H1 (cell line): Measurements from ENCODE around the gene ZNF689. TPM values are rescaled to one million over a fixed set of nuclear protein-coding genes. Genes with fewer than 3 reads are reported as not detected.

Experiments used
- CTCF ChIA-PET: fragments of 300-600 bp; sonication (Branson Sonifier 250); formaldehyde crosslinking; loops from one replicate; lab custom pipeline; 2021; ENCODE audit not compliant: partially characterized antibody; lab: Charles Lee
- POLR2A ChIA-PET: fragments of 300-600 bp; sonication (Branson Sonifier 250); formaldehyde crosslinking; loops from one replicate; lab custom pipeline; 2021; ENCODE audit warnings: inconsistent platforms; ENCODE audit not compliant: partially characterized antibody; lab: Charles Lee
- DNase-seq, 2 experiments: peaks; one replicate each; pipeline versions ENCODE4 v3.0.0 to v3.0.0-alpha.2; 2010 to 2022; ENCODE audit warnings: low spot score in 2 of 2, low read depth in 1 of 2, mixed read lengths in 1 of 2
- FAIRE-seq: peaks from 2 replicates; lab custom pipeline; 2011; peaks lifted over from hg19 to GRCh38; lab: Jason Lieb, UNC
- H2AFZ ChIP-seq: 2 replicates; pipeline ENCODE4 v1.8.1; 2012; ENCODE audit warnings: low read length, inconsistent platforms
- H2AK5ac ChIP-seq: 2 replicates; pipeline ENCODE4 v1.6.1; 2013; ENCODE audit warnings: low read depth, low read length
- H2BK120ac ChIP-seq: replicated peaks from 2 replicates; pipeline ENCODE3; 2013; ENCODE audit warnings: low read depth, low read length, inconsistent platforms
- H2BK12ac ChIP-seq: 2 replicates; pipeline ENCODE4 v1.6.1; 2013; ENCODE audit warnings: low read depth, low read length
- H2BK15ac ChIP-seq: 2 replicates; pipeline ENCODE4 v1.6.1; 2013; ENCODE audit warnings: low read length
- H2BK20ac ChIP-seq: 2 replicates; pipeline ENCODE4 v1.6.1; 2013; ENCODE audit warnings: low read length
- H2BK5ac ChIP-seq: 2 replicates; pipeline ENCODE4 v1.6.1; 2013; ENCODE audit warnings: low read depth, low read length
- H3K14ac ChIP-seq: 2 replicates; pipeline ENCODE4 v1.6.1; 2013; ENCODE audit warnings: inconsistent platforms; ENCODE audit not compliant: insufficient read length
- H3K18ac ChIP-seq: 2 replicates; pipeline ENCODE4 v1.6.1; 2013; ENCODE audit warnings: low read length; ENCODE audit errors: extremely low read depth
- H3K23ac ChIP-seq: 2 replicates; pipeline ENCODE4 v1.6.1; 2013; ENCODE audit warnings: inconsistent platforms; ENCODE audit not compliant: insufficient read length
- H3K23me2 ChIP-seq: 2 replicates; pipeline ENCODE4 v1.6.1; 2013; ENCODE audit warnings: low read depth, low read length
- H3K27ac ChIP-seq: 2 replicates; pipeline ENCODE4 v1.6.1; 2011; ENCODE audit warnings: low read depth, low read length, inconsistent platforms
- H3K27me3 ChIP-seq, 4 experiments: replicated peaks in 1 of 4; 1 replicate in 1 of 4; 2 replicates in 3 of 4; pipeline versions ENCODE4 v1.6.1 to v1.8.1; 2011 to 2013; ENCODE audit warnings: low read length in 3 of 4, mild to moderate bottlenecking in 3 of 4, inconsistent platforms in 2 of 4, mixed read lengths in 2 of 4, moderate library complexity in 1 of 4; ENCODE audit not compliant: control insufficient read depth in 3 of 4, insufficient read depth in 3 of 4; ENCODE audit errors: extremely low read depth in 1 of 4
- H3K36me3 ChIP-seq, 4 experiments: 2 replicates each; pipeline versions ENCODE4 v1.6.1 to v1.8.1; 2011 to 2013; ENCODE audit warnings: mild to moderate bottlenecking in 4 of 4, low read length in 3 of 4, moderate library complexity in 2 of 4, control low read depth in 1 of 4, inconsistent platforms in 1 of 4; ENCODE audit not compliant: insufficient read depth in 4 of 4, control insufficient read depth in 2 of 4
- H3K4ac ChIP-seq: replicated peaks from 2 replicates; pipeline ENCODE3; 2013; ENCODE audit warnings: low read length, low read depth, mixed read lengths, inconsistent platforms; ENCODE audit not compliant: insufficient read length
- H3K4me1 ChIP-seq, 4 experiments: replicated peaks in 1 of 4; 1 replicate in 1 of 4; 2 replicates in 3 of 4; pipeline versions ENCODE4 v1.6.1 to v1.8.1; 2011 to 2013; ENCODE audit warnings: low read length in 3 of 4, inconsistent platforms in 2 of 4, mixed read lengths in 1 of 4; ENCODE audit not compliant: insufficient read depth in 4 of 4, control insufficient read depth in 3 of 4
- H3K4me2 ChIP-seq, 2 experiments: 2 replicates each; pipeline versions ENCODE4 v1.6.1 to v1.8.1; 2011 to 2013; ENCODE audit warnings: low read depth in 2 of 2, low read length in 2 of 2, control low read depth in 1 of 2, inconsistent platforms in 1 of 2, mild to moderate bottlenecking in 1 of 2; ENCODE audit not compliant: insufficient read depth in 1 of 2
- H3K4me3 ChIP-seq, 4 experiments: fragments of 200-600, 300-600 bp in 1 of 4; sonication (generic), shearing (Covaris generic), sonication (Bioruptor Twin) in 1 of 4; 2 replicates each; pipeline versions ENCODE4 v1.5.1 to v1.8.1; 2011 to 2016; ENCODE audit warnings: low read length in 4 of 4, low read depth in 3 of 4, control low read depth in 2 of 4, inconsistent platforms in 2 of 4, mild to moderate bottlenecking in 2 of 4, mixed read lengths in 1 of 4, moderate library complexity in 1 of 4; ENCODE audit not compliant: insufficient read depth in 2 of 4; ENCODE audit errors: extremely low read depth in 1 of 4
- H3K56ac ChIP-seq: replicated peaks from 2 replicates; pipeline ENCODE3; 2013; ENCODE audit warnings: low read depth, mild to moderate bottlenecking, mixed read lengths, low read length, inconsistent platforms; ENCODE audit not compliant: insufficient read length
- H3K79me1 ChIP-seq: 2 replicates; pipeline ENCODE4 v1.6.1; 2013; ENCODE audit warnings: low read depth, low read length, control low read depth
- H3K79me2 ChIP-seq, 2 experiments: 2 replicates each; pipeline versions ENCODE4 v1.6.1 to v1.8.1; 2012 to 2013; ENCODE audit warnings: low read length in 2 of 2, mild to moderate bottlenecking in 2 of 2, inconsistent platforms in 1 of 2; ENCODE audit not compliant: insufficient read depth in 2 of 2, control insufficient read depth in 1 of 2
- H3K9ac ChIP-seq, 4 experiments: replicated peaks in 1 of 4; 1 replicate in 1 of 4; 2 replicates in 3 of 4; pipeline versions ENCODE4 v1.6.1 to v1.8.1; 2011 to 2013; ENCODE audit warnings: low read depth in 3 of 4, low read length in 3 of 4, control low read depth in 2 of 4, mild to moderate bottlenecking in 2 of 4, moderate library complexity in 2 of 4, inconsistent platforms in 1 of 4; ENCODE audit errors: extremely low read depth in 1 of 4
- H3K9me3 ChIP-seq, 2 experiments: 2 replicates each; pipeline versions ENCODE4 v1.6.1 to v1.8.1; 2012 to 2013; ENCODE audit warnings: mild to moderate bottlenecking in 2 of 2, moderate library complexity in 2 of 2, control low read depth in 1 of 2, inconsistent platforms in 1 of 2, low read depth in 1 of 2, low read length in 1 of 2, mixed read lengths in 1 of 2; ENCODE audit not compliant: insufficient read depth in 2 of 2
- H4K20me1 ChIP-seq, 2 experiments: replicated peaks in 1 of 2; 2 replicates each; pipeline versions ENCODE3 to v1.8.1; 2011 to 2013; ENCODE audit warnings: inconsistent platforms in 2 of 2, low read length in 2 of 2, mild to moderate bottlenecking in 1 of 2; ENCODE audit not compliant: insufficient read depth in 2 of 2, control insufficient read depth in 1 of 2
- H4K5ac ChIP-seq: 2 replicates; pipeline ENCODE4 v1.6.1; 2013; ENCODE audit warnings: low read length, low read depth, mixed read lengths, inconsistent platforms; ENCODE audit not compliant: insufficient read length
- H4K8ac ChIP-seq: 2 replicates; pipeline ENCODE4 v1.8.0; 2013; ENCODE audit warnings: mild to moderate bottlenecking, moderate library complexity, low read length, inconsistent platforms; ENCODE audit not compliant: insufficient read depth; ENCODE audit errors: extremely low read depth
- H4K91ac ChIP-seq: replicated peaks from 2 replicates; pipeline ENCODE3; 2013; ENCODE audit warnings: low read length, mixed read lengths, inconsistent platforms; ENCODE audit not compliant: insufficient read length
- ASH2L ChIP-seq: fragments of 200-600, 300-600 bp; sonication (generic); IDR thresholded peaks from one replicate; pipeline ENCODE4 v1.7.1; 2017; ENCODE audit warnings: low read length
- ATF2 ChIP-seq: IDR thresholded peaks from 2 replicates; pipeline ENCODE4 v1.6.1; 2012; ENCODE audit warnings: low read length, inconsistent platforms
- CBX5 ChIP-seq: fragments of 300-800, 300-1000 bp; sonication (generic); IDR thresholded peaks from 2 replicates; pipeline ENCODE4 v1.7.1; 2016; ENCODE audit warnings: antibody characterized with exemption, low read length, low read depth
- CREB1 ChIP-seq: IDR thresholded peaks from 2 replicates; pipeline ENCODE4 v1.6.1; 2012; ENCODE audit warnings: inconsistent platforms
- EZH2 ChIP-seq: fragments of 200-600 bp; sonication (generic); IDR thresholded peaks from 2 replicates; pipeline ENCODE4 v1.7.1; 2012; ENCODE audit warnings: low read depth, mild to moderate bottlenecking, moderate library complexity, low read length, inconsistent platforms; ENCODE audit not compliant: severe bottlenecking
- HDAC6 ChIP-seq: IDR thresholded peaks from one replicate; pipeline ENCODE4 v1.7.1; 2012; ENCODE audit warnings: low read depth, mild to moderate bottlenecking, inconsistent platforms, low read length, moderate library complexity
- JUN ChIP-seq: IDR thresholded peaks from 2 replicates; pipeline ENCODE4 v1.6.1; 2011; ENCODE audit warnings: low read depth, mild to moderate bottlenecking, improper control_type of control experiment, low read length
- RAD21 ChIP-seq, 2 experiments: IDR thresholded peaks in 1 of 2; conservative IDR thresholded peaks in 1 of 2; 2 replicates each; pipeline ENCODE4 v1.6.1; 2011; ENCODE audit warnings: low read depth in 2 of 2, low read length in 2 of 2, improper control_type of control experiment in 1 of 2, inconsistent platforms in 1 of 2, mild to moderate bottlenecking in 1 of 2, moderate library complexity in 1 of 2
- SP1 ChIP-seq: IDR thresholded peaks from 2 replicates; pipeline ENCODE4 v1.6.1; 2011; ENCODE audit warnings: low read depth, low read length
- WGBS, 2 experiments: shearing (Covaris generic) in 1 of 2; methylation state at CpG; one replicate each; pipeline versions ENCODE4 v1.1.6 to v1.1.7; 2013 to 2015; ENCODE audit warnings: low lambda C conversion rate in 2 of 2, mixed read lengths in 2 of 2, inconsistent platforms in 1 of 2, low coverage in 1 of 2, missing lambda C conversion rate in 1 of 2; ENCODE audit not compliant: insufficient replicate concordance in 2 of 2, insufficient coverage in 1 of 2, insufficient read length in 1 of 2; ENCODE audit errors: extremely low coverage in 1 of 2, missing lambda C conversion rate in 1 of 2; 5-methylcytosine and 5-hydroxymethylcytosine counted together
- polyA plus RNA-seq, 7 experiments: library from polyadenylated mRNA; depleted of rRNA in 3 of 7; stranded (reverse) in 5 of 7; unstranded in 2 of 7; fragments of >200 nt in 5 of 7; fragments of 200-250 nt in 2 of 7; gene quantifications; 1 replicate in 5 of 7; 2 replicates in 1 of 7; 4 replicates in 1 of 7; pipeline versions ENCODE4 v1.2.1 to v1.2.3, GENCODE V29; 2011 to 2013; ENCODE audit warnings: missing spikeins in 2 of 7, mixed read lengths in 2 of 7
- total RNA-seq: library from RNA; stranded (reverse); fragmentation: NEBNext Ultra II Directional; extraction: Animal tissue kit (Norgen Biotek cat#: 25700); gene quantifications from 2 replicates; pipeline ENCODE4 v1.2.1, GENCODE V29; 2021

Gene ZNF689
- total and polyA plus RNA-seq, 2 of the 8 experiments (the other 6 are each of a cell fraction or from before 2014, with no cell fraction given), result 14.3 to 15.3 TPM

- peaks cover 0 to 5% (median 2%) of the 10 kb centered on the region in 4 experiments; a peak in 2 of 7 replicates for H3K4me1 ChIP-seq
- TF ChIP-seq CREB1 (no peak), HDAC6 (no peak), ATF2 (no peak), CBX5 (no peak), ASH2L (no peak), EZH2 (no peak), SP1 (no peak), JUN (no peak), RAD21 (IDR thresholded peaks at IDR 0.05 in 1 of 2, conservative IDR thresholded peaks at IDR 0.05 in 1 of 2; ENCODE audit: low read depth in 2 of 2, low read length in 2 of 2) (no peak)
These were observed 54.1 kb downstream of the ZNF689 start for GRCh38 chr16:30556125-30556473.

More at GRCh38 chr16:30556125-30556473, 54.1 kb downstream of the ZNF689 start:
- Histone ChIP-seq H3K27me3 (no peaks in the 10 kb centered on the region), H4K8ac (no peak overlapping the region; the same call in 1 of the 2 replicates), H4K5ac (no peak overlapping the region), H3K23ac (no peak overlapping the region), H2BK12ac (no peak overlapping the region), H3K9me3 (no peaks in the 10 kb centered on the region), H2BK5ac (no peak overlapping the region), H4K20me1 (peaks cover 0 to 4% of the 10 kb centered on the region in 2 experiments), H2BK120ac (no peak overlapping the region), H4K91ac (no peak overlapping the region), H2AK5ac (0 out of 2 replicates have a peak overlapping the region, but pooled peaks have one; percentile 65), H3K56ac (no peak overlapping the region), H3K23me2 (peaks cover 7% of the 10 kb centered on the region; the same call in 1 of the 2 replicates), H2BK15ac (no peak overlapping the region), H3K4me3 (no peak overlapping the region), H3K18ac (no peak overlapping the region), H3K36me3 (peaks cover 3 to 8% (median 5%) of the 10 kb centered on the region in 4 experiments; a peak in 4 of 8 replicates), H2BK20ac (no peak overlapping the region), H3K79me1 (no peaks in the 10 kb centered on the region), H2AFZ (no peak overlapping the region), H3K4ac (no peak overlapping the region), H3K14ac (no peak overlapping the region), H3K9ac (no peak overlapping the region), H3K27ac (no peak overlapping the region), H3K79me2 (no peaks in the 10 kb centered on the region), H3K4me2 (no peak overlapping the region)
- no peak for DNase-seq
- ChIA-PET POLR2A (interaction anchor here (0.6 to 8.4 kb wide), 3 partner anchors 13 to 103 kb away, joined by 4 to 121 read pairs (median 22); partner anchors contain the start of gene ZNF747), CTCF (interaction anchor here (0.8 kb wide), 1 partner anchor 20 kb away, joined by 3 read pairs; no protein-coding TSS in a partner anchor)
- 88% methylated on average over 8 of the region's 10 CpGs; no CpG with 5 or more reads in 1 of the 2 experiments for WGBS, 2 experiments
- no peak for FAIRE-seq
